ENCODE measurements around the gene TRMT2A.

The TRMT2A gene

DNA sequence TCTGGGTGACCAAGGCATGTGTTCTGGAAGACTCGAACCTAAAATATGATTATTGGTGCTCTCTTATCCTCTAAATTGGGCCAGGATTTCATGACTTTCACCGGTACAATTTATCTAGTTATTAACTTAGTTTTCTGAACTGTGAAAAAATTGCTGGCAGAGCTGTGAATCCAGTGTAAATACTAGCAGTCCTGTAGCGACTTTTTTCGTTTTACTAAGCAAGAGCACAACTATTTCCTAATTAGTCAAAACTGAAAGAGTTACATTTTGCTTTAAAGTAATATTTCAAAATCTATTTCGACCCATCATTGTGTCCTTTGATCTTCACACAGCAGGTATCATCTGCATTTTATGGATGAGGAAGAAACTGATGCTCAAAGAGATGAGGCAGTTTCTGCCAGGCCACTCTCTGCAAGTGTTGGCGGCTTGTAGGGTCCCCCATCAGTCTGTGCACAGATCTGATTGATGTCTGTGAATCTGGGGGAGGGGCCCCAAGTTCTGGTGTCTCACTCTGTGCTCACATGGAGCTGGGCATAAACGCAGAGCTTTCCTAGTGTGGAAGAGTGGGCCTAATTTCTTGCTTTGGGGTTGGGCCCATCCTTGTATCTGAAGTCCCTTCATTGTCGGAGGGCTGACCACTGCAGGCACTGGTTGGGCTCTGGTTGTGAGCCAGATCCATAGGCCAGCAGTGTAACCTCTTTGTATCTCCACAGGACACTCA is 1.4 kb upstream of the TRMT2A start:
- no peak for DNase-seq (ENCODE audit: low read depth, low spot score)

DNA sequence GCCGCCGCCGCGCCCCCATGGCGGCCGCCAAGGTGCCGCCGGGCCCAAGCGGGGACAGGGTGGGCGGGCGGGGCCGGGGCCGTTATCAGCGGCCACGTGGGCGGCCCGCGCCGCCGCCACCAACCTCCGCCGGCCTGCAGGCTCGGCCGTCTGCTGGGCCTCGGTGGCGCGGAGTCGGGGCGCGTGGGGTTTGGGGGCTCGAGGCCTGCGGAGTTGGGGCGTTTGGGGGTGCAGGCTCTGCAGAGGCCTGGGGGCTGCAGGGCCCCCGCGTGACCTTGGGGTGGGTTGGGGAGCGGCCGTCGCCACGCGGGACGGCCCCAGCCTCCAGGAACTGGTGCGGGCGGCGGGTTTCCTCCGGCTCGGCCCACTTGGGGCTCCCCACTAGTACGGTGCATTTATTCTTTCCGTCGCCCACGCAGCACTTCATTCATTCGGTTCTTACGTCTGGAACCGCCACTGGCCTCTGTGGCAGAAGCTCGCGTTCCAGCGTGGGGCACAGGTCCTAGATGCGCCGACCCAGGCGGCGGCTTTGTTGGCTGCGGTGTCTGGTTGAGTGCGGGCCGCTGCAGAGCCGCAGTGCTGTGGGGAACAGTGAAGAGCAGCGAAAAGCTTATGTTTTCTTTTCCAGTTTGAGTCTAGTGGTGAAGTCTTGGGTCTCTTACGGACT is 740 bp upstream of the TRMT2A start:
- DNase-seq (ENCODE audit: low read depth, low spot score) = no peak

DNA sequence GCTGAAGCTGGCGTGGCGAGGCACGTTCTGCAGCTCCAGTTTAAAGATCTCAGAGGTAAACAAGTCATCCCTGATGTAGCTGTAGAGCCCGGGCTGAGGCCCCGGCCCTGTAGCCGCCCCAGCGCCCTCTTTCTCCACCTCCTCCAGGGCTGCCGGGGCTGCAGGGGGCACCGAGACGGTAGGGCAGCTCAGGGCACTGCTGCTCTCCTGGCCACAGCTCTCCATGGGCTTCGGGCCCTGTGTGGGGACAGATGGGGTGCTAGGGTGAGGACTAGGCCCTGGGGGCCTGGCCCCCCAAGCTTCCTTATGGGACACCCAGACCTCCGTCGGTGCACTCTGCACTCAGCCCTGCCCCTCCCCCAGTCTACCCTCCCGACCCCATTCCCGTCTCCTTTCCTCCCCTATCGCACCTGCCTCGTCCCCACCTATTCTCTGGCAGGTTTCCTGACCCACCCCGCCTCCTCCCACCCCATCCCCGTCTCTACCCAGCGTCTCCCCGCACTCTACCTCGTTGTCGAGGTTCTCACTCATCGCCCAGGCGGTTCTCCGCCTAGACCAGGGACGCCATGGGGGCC is 563 bp downstream of the TRMT2A start:
- no peak for DNase-seq (ENCODE audit: low read depth, low spot score)

DNA sequence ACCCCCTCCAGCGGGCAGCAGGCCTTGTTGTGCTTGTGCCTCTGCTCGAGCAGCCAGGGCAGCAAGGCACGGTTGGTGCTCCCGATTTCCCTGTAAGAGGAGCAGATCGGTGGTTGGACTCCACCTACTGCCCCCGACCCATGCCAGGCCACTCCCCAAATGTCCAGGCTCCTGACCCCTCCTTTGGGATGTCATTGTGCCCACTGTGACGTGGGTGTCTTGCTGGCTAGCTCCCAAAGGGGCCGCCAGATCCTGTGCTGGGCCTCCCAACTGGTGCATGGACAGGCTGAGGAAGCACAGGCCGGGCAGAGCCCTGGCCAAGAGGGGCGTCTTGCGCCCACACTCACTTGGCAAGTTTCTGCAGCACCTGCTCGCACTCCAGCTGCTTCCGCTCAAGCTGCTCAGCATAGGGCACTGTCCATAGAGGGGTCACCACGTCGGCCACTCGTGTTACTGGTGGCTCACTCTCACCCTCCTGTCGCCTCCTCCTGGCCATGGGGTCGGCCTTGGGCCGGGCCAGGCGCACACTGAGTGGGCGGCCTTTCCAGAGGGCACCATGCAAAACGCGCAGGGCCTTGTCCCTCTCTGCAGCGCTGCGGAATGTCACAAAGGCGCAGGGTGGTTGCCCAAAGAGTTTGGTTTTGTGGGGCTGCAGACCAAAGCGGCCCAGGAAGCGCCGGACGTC is 1.2 kb downstream of the TRMT2A start, which contains the start of gene RANBP1:
Gene RANBP1, plus strand, starts transcription at position 414 of the 685 bp plus-strand sequence. Its CDS starts 81 bp downstream, at position 495.
- DNase-seq (ENCODE audit: low read depth, low spot score) = no peak

DNA sequence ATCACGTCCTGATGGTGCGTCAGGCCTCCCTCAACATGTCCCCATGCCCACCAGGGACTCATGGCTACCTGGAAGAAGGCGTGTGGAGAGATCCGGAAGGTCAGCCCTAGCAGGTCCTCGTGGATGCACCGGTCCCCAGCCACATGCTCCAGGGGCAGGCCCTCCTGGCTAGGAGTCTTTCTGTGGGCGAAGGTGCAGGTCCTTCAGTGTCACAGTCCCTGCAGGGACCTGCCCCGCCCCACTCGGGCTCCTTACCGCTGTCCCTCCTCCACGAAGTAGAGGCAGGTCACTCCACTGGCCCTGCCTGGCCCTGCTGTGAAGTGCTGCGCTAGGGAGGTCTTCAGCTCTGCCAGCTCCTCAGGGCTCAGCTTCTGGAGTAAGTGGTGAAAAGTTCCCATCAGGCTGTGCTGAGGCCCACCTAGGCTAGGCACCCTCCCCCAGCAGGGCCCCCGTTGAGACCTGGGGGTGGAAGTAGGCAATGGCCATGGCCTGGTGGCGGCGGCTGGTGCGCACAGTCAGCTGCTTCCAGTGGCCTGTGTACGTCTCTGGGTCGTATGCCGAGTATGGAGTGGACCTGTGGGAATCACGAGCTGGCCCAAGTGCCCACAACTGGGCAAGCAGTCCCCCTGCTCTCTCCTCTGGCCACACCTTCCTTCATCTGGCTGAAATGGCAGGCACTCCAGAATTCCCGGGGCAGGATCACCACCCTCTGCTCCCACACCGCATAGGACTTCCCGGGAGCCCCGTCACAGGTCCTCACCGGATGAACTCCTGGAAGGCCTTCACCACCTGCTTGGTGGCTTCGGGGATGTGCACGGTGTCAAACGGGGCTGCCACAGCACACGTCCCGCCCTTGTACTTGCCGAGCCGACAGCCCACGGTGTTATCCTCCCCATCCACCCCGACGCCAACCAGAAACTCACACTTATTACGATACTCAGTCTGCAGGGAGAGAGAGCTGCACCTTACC is 2.2 kb downstream of the TRMT2A start:
- no peak for DNase-seq (ENCODE audit: low read depth, low spot score)

DNA sequence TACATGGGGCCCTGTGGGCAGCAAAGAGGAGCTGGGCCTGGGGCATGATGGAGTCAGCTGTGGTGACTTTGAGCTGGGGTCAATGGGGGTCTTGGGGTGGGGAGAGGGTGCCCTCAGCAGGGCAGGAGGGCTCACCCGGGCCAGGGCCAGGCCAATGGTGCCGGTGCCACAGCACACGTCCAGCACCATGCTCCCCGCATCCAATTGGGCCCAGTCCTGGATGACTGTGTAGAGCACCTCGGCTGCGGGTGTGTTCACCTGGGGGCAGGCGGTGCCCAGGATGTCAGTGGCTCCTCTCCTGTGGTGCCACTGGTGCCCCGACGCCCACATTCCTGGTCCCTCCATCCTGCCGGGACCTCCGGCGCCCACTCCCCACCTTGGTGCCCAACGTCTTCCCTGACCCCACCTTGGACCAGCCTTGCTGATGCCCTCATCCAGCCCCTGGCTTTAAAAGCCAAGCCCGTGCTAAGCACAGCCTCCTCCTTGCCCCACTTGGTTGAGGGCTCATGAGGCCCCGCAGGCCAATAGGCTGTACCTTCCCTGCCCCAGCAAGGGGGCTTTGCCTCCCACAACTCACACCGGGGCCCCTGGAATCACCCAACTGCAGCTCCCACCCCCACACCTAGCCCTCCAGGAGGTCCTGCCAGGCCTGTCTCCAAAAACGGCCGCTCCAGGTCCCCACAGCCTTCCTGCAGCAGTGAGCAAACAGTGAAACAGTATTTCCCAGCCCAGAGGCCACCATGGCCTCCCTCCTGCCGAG is 3.3 kb downstream of the TRMT2A start:
- no peak for DNase-seq (ENCODE audit: low read depth, low spot score)

DNA sequence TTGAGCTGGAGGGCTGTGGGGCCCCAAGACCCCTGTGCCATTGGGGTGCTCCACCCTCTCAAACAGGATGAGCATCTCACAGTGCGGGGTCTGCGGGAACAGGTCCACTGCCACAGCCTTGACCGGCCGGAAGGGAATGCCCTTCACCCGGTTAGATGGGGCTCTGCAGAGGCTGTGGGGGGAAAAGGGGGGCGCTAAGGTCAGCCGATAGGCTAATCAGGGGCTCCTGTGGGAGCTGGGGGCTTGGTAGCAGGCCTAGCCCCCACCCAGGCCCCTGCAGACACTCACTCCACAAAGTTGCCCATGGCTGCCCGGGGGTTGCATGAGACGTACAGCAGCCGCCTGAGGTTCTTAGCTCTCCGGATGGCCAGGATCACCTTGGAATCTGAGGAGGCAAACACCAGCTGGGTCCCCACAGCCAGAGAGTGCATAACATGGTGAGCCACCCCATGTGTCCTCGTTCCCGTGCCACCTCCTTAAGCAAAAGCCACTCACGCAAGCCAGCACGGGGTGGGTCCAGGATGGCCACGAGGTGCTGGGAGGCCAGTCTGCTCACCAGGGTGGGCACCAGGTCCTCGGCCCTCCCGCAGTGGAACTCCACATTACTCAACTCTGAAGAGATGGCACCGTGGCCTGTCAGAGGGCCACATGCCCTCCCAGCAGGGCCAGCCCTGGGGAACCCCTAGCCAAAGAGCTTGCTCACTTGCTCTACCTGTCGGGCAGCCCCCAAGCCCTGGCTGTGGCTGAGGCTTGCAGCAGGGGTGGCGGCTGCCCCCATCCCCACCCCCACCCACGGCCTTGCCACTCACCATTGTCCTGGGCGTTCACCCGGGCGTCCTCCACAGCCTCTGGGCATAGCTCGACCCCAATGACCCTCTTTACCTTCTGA is 4.2 kb downstream of the TRMT2A start:
- DNase-seq (ENCODE audit: low read depth, low spot score) = no peak

DNA sequence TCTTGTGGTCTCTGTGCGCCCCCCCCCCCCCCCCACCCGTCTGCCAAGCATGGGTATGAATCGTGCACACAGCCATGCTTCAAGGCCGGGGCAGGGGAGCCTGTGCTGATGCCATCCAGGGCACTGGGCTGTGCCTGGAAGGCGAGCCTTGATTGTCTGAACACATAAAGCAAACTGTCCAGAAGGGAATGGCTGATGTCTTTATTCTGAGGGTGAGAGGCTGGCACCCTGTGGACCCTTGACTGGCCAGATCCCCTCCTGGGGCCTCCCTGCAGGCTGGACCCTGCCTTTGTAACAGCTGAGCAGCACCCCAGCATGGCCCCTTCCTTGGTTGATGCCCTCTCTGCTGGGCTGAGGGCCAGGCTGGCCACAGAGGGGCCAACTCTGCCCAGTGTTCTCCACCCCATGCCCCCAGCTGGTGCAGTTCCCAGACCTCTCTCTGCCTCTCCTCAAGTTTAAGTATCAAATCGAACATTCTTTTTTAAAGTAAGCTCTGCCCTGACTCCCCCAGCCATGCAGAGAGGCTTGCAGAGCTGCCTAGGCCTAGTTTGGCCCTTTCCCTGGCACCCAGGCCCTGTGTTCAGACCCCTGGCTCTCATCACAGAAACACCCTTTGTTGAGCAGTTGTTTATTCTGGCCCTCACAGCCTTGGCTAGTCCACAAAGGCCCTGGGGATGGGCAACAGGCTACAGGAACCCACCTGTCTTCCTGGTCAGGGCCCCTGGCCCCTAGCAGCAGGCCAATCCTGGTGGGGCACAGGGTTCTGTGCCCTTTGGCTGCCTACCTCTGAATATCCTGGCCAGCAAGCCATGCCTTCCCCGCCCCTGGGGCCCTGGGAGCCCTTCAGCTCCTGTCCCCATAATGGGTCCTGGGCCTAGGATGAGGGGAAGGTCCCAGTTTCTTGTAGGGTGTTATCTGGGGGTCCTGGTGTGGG is 5.1 kb downstream of the TRMT2A start:
- no peak for DNase-seq (ENCODE audit: low read depth, low spot score)

DNA sequence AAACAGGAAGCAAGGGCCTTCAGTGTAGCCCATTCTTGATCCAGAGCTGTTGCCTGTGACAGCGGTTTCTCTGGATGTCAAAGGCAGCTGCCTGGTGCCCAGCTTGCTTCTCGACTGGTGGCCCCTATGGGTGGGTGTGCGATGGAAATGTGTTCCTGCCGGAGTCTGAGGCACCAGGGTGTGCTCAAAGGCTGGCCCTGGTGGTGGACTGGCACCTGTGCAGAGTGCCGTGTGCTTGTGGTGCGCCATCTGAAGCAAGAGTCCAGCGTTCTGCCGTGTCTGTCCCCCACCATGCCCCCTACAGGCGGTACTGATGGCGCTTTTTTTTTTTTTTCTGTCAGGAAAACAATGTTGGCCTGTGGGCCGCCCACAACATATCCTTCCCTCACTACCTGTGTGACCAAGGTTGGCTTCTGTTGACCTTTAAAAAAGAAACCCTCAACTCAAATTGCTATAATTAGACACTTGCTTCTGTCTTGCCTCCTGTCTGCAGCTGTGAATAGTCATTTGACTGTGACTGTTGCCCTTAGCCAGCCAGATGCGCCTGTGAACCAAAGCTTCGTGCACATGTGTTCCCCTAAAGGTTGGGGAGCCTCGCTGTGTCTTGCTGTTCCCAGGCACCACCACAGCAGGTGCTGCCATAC is 5.9 kb downstream of the TRMT2A start:
- DNase-seq (ENCODE audit: low read depth, low spot score) = no peak

DNA sequence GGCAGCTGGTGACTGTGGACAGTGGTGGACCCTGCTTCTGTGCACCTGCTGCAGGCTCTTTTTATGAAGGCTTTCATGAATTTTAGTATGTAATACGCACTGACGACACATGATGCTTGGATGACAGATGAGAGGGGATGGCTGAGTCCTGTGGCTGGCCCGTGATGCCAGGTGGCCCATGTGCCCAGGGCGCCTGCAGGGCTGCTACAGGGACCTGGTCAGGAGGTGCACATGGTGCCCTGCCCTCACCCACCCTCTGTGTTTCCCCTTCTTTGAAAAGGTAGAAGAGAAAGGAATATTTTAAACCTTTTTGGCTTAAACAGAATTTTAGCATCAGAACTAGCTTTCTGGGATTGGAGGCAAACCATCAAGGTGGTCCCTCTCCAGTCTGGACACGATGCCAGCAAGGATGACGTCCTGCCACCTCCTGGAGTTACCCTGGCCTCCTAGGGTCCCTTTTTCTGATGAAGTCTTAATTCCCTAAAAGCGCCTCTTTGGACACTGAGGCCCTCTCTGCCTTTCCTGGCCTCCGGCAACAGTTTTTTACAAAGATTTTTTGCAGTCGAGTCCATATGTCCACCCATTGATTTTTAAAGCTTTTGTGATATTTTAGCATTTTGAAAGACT is 6.6 kb downstream of the TRMT2A start:
- DNase-seq (ENCODE audit: low read depth, low spot score) = no peak

DNA sequence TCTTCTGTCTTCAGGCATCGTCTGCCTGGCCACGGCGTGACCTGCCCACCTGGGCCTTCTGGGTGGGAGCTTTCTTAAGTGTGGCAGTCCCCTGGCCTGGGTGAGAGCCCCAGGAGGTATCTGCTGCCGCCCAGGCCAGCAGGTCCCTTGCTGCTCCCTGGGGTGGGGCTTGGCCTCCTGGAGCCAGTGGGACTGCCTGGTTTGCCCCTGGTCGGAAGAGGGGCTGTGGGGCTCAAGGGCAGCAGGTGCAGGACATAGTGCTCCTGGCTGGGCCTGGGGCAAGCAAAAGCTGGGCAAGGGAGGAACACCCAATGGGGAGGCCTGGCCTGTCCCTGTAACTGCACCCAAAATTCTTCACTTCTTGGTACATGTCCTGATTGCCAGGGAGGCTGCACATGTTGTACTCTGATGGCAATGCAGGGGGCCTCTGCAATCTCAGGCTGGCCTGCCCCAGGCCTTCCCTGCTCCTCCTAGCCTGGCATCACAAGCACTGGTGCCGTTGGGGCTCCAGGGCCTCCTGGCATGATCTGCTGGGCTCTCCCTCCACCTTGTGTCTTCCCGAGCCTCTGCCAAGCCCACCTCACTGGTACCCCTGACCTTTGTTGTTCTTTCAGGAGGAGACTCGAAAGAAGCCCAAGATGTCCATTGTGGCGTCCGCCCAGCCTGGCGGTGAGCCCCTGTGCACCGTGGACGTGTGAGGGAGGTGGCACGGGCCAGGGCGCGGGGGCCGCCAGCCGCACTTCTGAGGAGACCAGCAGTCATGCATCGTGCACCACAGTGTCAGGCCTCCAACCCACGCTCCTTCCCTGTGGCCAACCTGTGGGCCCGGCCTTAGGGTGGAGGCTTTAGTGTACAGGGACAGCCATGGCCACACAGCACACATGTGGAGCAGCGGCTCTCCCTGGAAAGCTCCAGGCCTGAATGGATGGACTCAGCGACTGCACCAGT is 7.3 kb downstream of the TRMT2A start:
- no peak for DNase-seq (ENCODE audit: low read depth, low spot score)

DNA sequence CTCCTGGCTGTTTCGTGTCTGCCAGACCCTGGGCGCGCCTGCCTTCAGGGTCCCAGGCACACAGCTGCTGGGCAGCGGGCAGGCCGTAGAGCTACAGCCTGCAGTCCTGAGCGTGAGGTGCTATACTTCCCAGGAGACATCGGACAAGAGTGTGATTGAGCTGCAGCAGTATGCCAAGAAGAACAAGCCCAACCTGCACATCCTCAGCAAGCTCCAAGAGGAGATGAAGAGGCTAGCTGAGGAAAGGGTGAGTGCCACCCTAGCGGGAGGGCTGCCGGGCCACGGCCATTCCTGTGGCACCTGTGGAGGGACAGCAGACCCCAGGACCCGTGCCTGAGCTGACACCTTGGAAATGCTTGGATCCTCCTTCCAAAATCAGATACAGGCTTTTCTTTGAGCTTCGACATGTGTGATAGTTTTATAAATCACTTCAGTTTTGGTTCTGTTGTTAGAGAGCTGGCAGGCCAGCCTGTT is 8.2 kb downstream of the TRMT2A start:
- DNase-seq (ENCODE audit: low read depth, low spot score) = no peak

DNA sequence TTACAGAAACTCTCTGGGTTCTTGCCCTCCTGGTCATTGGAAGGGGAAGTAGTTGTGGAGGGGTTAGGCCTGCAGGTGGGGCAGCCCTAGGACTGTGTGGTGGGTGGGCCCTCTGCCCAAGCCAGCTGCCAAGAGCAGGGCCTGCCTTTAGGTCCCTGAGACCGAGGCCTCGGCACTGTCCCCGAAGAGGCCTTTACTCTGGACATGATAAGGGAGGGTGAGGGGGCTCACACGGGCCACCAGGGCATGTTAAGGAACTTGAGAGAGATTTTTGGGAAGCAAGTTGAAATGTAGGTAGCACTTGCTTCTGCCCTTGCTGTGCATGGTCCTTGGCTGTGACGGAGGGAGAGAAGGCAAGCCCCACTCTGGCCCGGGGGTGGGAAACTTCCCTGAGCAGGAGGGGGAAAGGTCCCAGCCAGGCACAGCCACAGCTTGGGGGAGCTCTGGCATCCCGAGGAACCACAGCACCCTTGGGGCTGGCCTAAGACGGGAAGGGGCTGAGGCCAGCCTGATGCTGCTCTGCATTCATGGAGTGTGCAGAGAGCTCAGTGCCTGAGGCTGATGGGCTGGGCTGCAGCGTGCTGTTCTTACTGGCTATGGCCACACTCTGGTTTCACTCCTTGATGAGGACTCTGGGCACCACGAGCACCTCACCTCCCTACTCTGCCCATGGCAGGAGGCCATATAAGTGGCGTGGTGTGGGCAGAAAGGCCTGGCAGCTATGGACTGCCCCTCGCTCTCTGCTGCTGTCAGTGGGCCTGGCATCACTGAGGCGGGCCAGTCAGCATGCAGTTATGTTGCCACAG is 8.9 kb downstream of the TRMT2A start:
- DNase-seq (ENCODE audit: low read depth, low spot score) = no peak

DNA sequence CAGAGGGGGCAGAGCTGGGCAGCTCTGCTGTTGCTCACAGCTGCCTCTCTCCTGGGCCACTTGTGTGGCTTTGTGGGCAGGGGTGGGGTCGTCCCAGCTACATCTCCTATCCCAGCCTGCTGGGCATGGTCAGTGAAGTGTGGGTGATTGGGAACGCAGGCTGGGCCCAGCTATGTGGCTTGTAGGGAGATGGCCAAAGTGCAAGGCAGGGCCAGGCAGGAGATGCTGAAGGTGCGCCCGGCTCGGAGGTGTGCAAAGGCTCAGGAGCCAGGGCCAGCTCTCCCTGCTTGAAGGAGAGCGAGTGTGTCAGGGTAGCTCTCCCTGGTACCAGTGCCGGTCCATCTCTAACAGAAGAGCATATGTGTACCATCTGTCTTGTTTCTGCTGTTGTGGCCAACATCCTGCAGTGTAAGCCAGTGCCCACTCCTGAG is 9.5 kb downstream of the TRMT2A start:
- no peak for DNase-seq (ENCODE audit: low read depth, low spot score)

DNA sequence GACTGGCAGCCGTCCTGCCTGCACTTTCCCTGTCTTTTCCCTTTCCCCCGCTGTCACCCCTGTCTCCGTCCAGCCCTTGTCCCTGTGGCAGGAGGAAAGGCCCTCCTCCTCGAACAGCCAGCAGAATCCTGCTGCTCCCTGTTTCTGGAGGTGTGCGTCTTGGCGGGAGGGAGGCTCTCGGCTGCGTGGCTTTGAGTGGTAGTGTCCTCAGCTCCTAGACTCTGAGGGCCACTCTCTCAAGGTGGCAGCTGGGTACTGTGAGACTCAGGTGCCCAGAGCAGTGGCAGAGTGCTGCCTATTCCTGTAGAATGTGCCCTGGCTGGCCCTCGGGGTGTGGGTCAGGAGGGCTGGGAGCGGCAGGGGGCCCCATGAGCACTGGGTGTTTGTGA is 10.2 kb downstream of the TRMT2A start:
- no peak for DNase-seq (ENCODE audit: low read depth, low spot score)
